H1 (cell line): ENCODE results near the gene NKAIN4. TPM values are rescaled to one million over a fixed set of nuclear protein-coding genes. Genes with fewer than 3 reads are reported as not detected.

Experiments used
- CTCF ChIA-PET: fragments of 300-600 bp; sonication (Branson Sonifier 250); formaldehyde crosslinking; loops from one replicate; lab custom pipeline; 2021; ENCODE audit not compliant: partially characterized antibody; lab: Charles Lee
- POLR2A ChIA-PET: fragments of 300-600 bp; sonication (Branson Sonifier 250); formaldehyde crosslinking; loops from one replicate; lab custom pipeline; 2021; ENCODE audit warnings: inconsistent platforms; ENCODE audit not compliant: partially characterized antibody; lab: Charles Lee
- DNase-seq, 2 experiments: peaks; one replicate each; pipeline versions ENCODE4 v3.0.0 to v3.0.0-alpha.2; 2010 to 2022; ENCODE audit warnings: low spot score in 2 of 2, low read depth in 1 of 2, mixed read lengths in 1 of 2
- FAIRE-seq: peaks from 2 replicates; lab custom pipeline; 2011; peaks lifted over from hg19 to GRCh38; lab: Jason Lieb, UNC
- H2AFZ ChIP-seq: 2 replicates; pipeline ENCODE4 v1.8.1; 2012; ENCODE audit warnings: low read length, inconsistent platforms
- H2AK5ac ChIP-seq: 2 replicates; pipeline ENCODE4 v1.6.1; 2013; ENCODE audit warnings: low read depth, low read length
- H2BK120ac ChIP-seq: replicated peaks from 2 replicates; pipeline ENCODE3; 2013; ENCODE audit warnings: low read depth, low read length, inconsistent platforms
- H2BK12ac ChIP-seq: 2 replicates; pipeline ENCODE4 v1.6.1; 2013; ENCODE audit warnings: low read depth, low read length
- H2BK15ac ChIP-seq: 2 replicates; pipeline ENCODE4 v1.6.1; 2013; ENCODE audit warnings: low read length
- H2BK20ac ChIP-seq: 2 replicates; pipeline ENCODE4 v1.6.1; 2013; ENCODE audit warnings: low read length
- H2BK5ac ChIP-seq: 2 replicates; pipeline ENCODE4 v1.6.1; 2013; ENCODE audit warnings: low read depth, low read length
- H3K14ac ChIP-seq: 2 replicates; pipeline ENCODE4 v1.6.1; 2013; ENCODE audit warnings: inconsistent platforms; ENCODE audit not compliant: insufficient read length
- H3K18ac ChIP-seq: 2 replicates; pipeline ENCODE4 v1.6.1; 2013; ENCODE audit warnings: low read length; ENCODE audit errors: extremely low read depth
- H3K23ac ChIP-seq: 2 replicates; pipeline ENCODE4 v1.6.1; 2013; ENCODE audit warnings: inconsistent platforms; ENCODE audit not compliant: insufficient read length
- H3K23me2 ChIP-seq: 2 replicates; pipeline ENCODE4 v1.6.1; 2013; ENCODE audit warnings: low read depth, low read length
- H3K27ac ChIP-seq: 2 replicates; pipeline ENCODE4 v1.6.1; 2011; ENCODE audit warnings: low read depth, low read length, inconsistent platforms
- H3K27me3 ChIP-seq, 4 experiments: replicated peaks in 1 of 4; 1 replicate in 1 of 4; 2 replicates in 3 of 4; pipeline versions ENCODE4 v1.6.1 to v1.8.1; 2011 to 2013; ENCODE audit warnings: low read length in 3 of 4, mild to moderate bottlenecking in 3 of 4, inconsistent platforms in 2 of 4, mixed read lengths in 2 of 4, moderate library complexity in 1 of 4; ENCODE audit not compliant: control insufficient read depth in 3 of 4, insufficient read depth in 3 of 4; ENCODE audit errors: extremely low read depth in 1 of 4
- H3K36me3 ChIP-seq, 4 experiments: 2 replicates each; pipeline versions ENCODE4 v1.6.1 to v1.8.1; 2011 to 2013; ENCODE audit warnings: mild to moderate bottlenecking in 4 of 4, low read length in 3 of 4, moderate library complexity in 2 of 4, control low read depth in 1 of 4, inconsistent platforms in 1 of 4; ENCODE audit not compliant: insufficient read depth in 4 of 4, control insufficient read depth in 2 of 4
- H3K4ac ChIP-seq: replicated peaks from 2 replicates; pipeline ENCODE3; 2013; ENCODE audit warnings: low read length, low read depth, mixed read lengths, inconsistent platforms; ENCODE audit not compliant: insufficient read length
- H3K4me1 ChIP-seq, 4 experiments: replicated peaks in 1 of 4; 1 replicate in 1 of 4; 2 replicates in 3 of 4; pipeline versions ENCODE4 v1.6.1 to v1.8.1; 2011 to 2013; ENCODE audit warnings: low read length in 3 of 4, inconsistent platforms in 2 of 4, mixed read lengths in 1 of 4; ENCODE audit not compliant: insufficient read depth in 4 of 4, control insufficient read depth in 3 of 4
- H3K4me2 ChIP-seq, 2 experiments: 2 replicates each; pipeline versions ENCODE4 v1.6.1 to v1.8.1; 2011 to 2013; ENCODE audit warnings: low read depth in 2 of 2, low read length in 2 of 2, control low read depth in 1 of 2, inconsistent platforms in 1 of 2, mild to moderate bottlenecking in 1 of 2; ENCODE audit not compliant: insufficient read depth in 1 of 2
- H3K4me3 ChIP-seq, 4 experiments: fragments of 200-600, 300-600 bp in 1 of 4; sonication (generic), shearing (Covaris generic), sonication (Bioruptor Twin) in 1 of 4; 2 replicates each; pipeline versions ENCODE4 v1.5.1 to v1.8.1; 2011 to 2016; ENCODE audit warnings: low read length in 4 of 4, low read depth in 3 of 4, control low read depth in 2 of 4, inconsistent platforms in 2 of 4, mild to moderate bottlenecking in 2 of 4, mixed read lengths in 1 of 4, moderate library complexity in 1 of 4; ENCODE audit not compliant: insufficient read depth in 2 of 4; ENCODE audit errors: extremely low read depth in 1 of 4
- H3K56ac ChIP-seq: replicated peaks from 2 replicates; pipeline ENCODE3; 2013; ENCODE audit warnings: low read depth, mild to moderate bottlenecking, mixed read lengths, low read length, inconsistent platforms; ENCODE audit not compliant: insufficient read length
- H3K79me1 ChIP-seq: 2 replicates; pipeline ENCODE4 v1.6.1; 2013; ENCODE audit warnings: low read depth, low read length, control low read depth
- H3K79me2 ChIP-seq, 2 experiments: 2 replicates each; pipeline versions ENCODE4 v1.6.1 to v1.8.1; 2012 to 2013; ENCODE audit warnings: low read length in 2 of 2, mild to moderate bottlenecking in 2 of 2, inconsistent platforms in 1 of 2; ENCODE audit not compliant: insufficient read depth in 2 of 2, control insufficient read depth in 1 of 2
- H3K9ac ChIP-seq, 4 experiments: replicated peaks in 1 of 4; 1 replicate in 1 of 4; 2 replicates in 3 of 4; pipeline versions ENCODE4 v1.6.1 to v1.8.1; 2011 to 2013; ENCODE audit warnings: low read depth in 3 of 4, low read length in 3 of 4, control low read depth in 2 of 4, mild to moderate bottlenecking in 2 of 4, moderate library complexity in 2 of 4, inconsistent platforms in 1 of 4; ENCODE audit errors: extremely low read depth in 1 of 4
- H3K9me3 ChIP-seq, 2 experiments: 2 replicates each; pipeline versions ENCODE4 v1.6.1 to v1.8.1; 2012 to 2013; ENCODE audit warnings: mild to moderate bottlenecking in 2 of 2, moderate library complexity in 2 of 2, control low read depth in 1 of 2, inconsistent platforms in 1 of 2, low read depth in 1 of 2, low read length in 1 of 2, mixed read lengths in 1 of 2; ENCODE audit not compliant: insufficient read depth in 2 of 2
- H4K20me1 ChIP-seq, 2 experiments: replicated peaks in 1 of 2; 2 replicates each; pipeline versions ENCODE3 to v1.8.1; 2011 to 2013; ENCODE audit warnings: inconsistent platforms in 2 of 2, low read length in 2 of 2, mild to moderate bottlenecking in 1 of 2; ENCODE audit not compliant: insufficient read depth in 2 of 2, control insufficient read depth in 1 of 2
- H4K5ac ChIP-seq: 2 replicates; pipeline ENCODE4 v1.6.1; 2013; ENCODE audit warnings: low read length, low read depth, mixed read lengths, inconsistent platforms; ENCODE audit not compliant: insufficient read length
- H4K8ac ChIP-seq: 2 replicates; pipeline ENCODE4 v1.8.0; 2013; ENCODE audit warnings: mild to moderate bottlenecking, moderate library complexity, low read length, inconsistent platforms; ENCODE audit not compliant: insufficient read depth; ENCODE audit errors: extremely low read depth
- H4K91ac ChIP-seq: replicated peaks from 2 replicates; pipeline ENCODE3; 2013; ENCODE audit warnings: low read length, mixed read lengths, inconsistent platforms; ENCODE audit not compliant: insufficient read length
- RXRA ChIP-seq: IDR thresholded peaks from 2 replicates; pipeline ENCODE4 v1.6.1; 2011; ENCODE audit warnings: low read depth, mild to moderate bottlenecking, low read length, moderate library complexity; ENCODE audit not compliant: insufficient read depth
- WGBS, 2 experiments: shearing (Covaris generic) in 1 of 2; methylation state at CpG; one replicate each; pipeline versions ENCODE4 v1.1.6 to v1.1.7; 2013 to 2015; ENCODE audit warnings: low lambda C conversion rate in 2 of 2, mixed read lengths in 2 of 2, inconsistent platforms in 1 of 2, low coverage in 1 of 2, missing lambda C conversion rate in 1 of 2; ENCODE audit not compliant: insufficient replicate concordance in 2 of 2, insufficient coverage in 1 of 2, insufficient read length in 1 of 2; ENCODE audit errors: extremely low coverage in 1 of 2, missing lambda C conversion rate in 1 of 2; 5-methylcytosine and 5-hydroxymethylcytosine counted together
- polyA plus RNA-seq, 7 experiments: library from polyadenylated mRNA; depleted of rRNA in 3 of 7; stranded (reverse) in 5 of 7; unstranded in 2 of 7; fragments of >200 nt in 5 of 7; fragments of 200-250 nt in 2 of 7; gene quantifications; 1 replicate in 5 of 7; 2 replicates in 1 of 7; 4 replicates in 1 of 7; pipeline versions ENCODE4 v1.2.1 to v1.2.3, GENCODE V29; 2011 to 2013; ENCODE audit warnings: missing spikeins in 2 of 7, mixed read lengths in 2 of 7
- total RNA-seq: library from RNA; stranded (reverse); fragmentation: NEBNext Ultra II Directional; extraction: Animal tissue kit (Norgen Biotek cat#: 25700); gene quantifications from 2 replicates; pipeline ENCODE4 v1.2.1, GENCODE V29; 2021

Gene NKAIN4
- total and polyA plus RNA-seq, 2 of the 8 experiments (the other 6 are each of a cell fraction or from before 2014, with no cell fraction given) = 6.9 to 17.0 TPM

DNA sequence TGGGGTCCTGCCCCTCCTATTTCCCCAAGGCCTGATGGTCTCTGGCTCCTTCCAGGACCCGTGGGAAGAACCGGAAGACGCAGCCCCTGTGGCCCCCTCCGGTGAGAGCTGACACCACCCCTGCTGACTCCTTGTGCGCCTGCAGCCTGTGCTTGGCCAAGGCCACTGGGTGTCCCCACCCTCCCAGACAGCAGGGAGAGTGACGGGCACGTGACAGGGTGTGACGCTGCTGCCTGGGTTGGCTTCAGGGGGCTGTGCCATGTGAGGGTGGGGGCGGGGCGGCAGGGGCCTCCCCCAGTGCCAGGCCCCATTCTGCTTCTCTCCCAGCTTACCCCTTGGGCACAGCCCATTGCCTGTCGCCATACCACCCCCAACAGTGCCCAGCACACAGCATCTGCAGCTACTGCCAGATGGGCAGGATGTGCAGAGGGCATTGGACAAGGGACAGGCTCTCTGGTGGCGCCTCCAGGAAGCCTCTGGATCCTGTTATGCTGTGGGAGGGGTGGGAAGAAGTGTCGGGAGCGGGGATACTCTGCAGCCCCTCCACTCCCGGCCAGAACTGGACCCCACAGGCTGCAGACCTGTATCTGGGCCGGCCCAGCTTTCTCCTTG lies 15.6 kb downstream of the NKAIN4 start:
- H2BK20ac ChIP-seq = no peak overlapping the region
- H3K14ac ChIP-seq = no peak overlapping the region
- no peak overlapping the region for H2AK5ac ChIP-seq
- peaks cover 0 to under 1% (median under 1%) of the 10 kb centered on the region in 4 experiments; a peak in 1 of 7 replicates for H3K27me3 ChIP-seq
- no peaks in the 10 kb centered on the region for H3K79me1 ChIP-seq
- WGBS, 2 experiments = 82% methylated on average over 12 of the region's 16 CpGs; no CpG with 5 or more reads in 1 of the 2 experiments
- no peaks in the 10 kb centered on the region for H3K9me3 ChIP-seq
- no peak overlapping the region for H2BK12ac ChIP-seq
- H2AFZ ChIP-seq = no peak overlapping the region
- ChIA-PET POLR2A (interaction anchor here (0.8 to 1.7 kb wide), 3 partner anchors 15 to 24 kb away, joined by 3 to 6 read pairs (median 5); partner anchors contain the start of gene NKAIN4), CTCF (interaction anchor here (0.6 to 10.9 kb wide), 7 partner anchors 9 to 143 kb away, joined by 3 to 199 read pairs (median 5); no protein-coding TSS in a partner anchor)
- H4K8ac ChIP-seq = no peak overlapping the region
- H4K20me1 ChIP-seq = no peaks in the 10 kb centered on the region
- no peak overlapping the region for H3K4me3 ChIP-seq
- H3K4ac ChIP-seq = no peak overlapping the region
- no peak overlapping the region for H3K18ac ChIP-seq
- H4K91ac ChIP-seq = no peak overlapping the region
- H3K9ac ChIP-seq = no peak overlapping the region
- H3K36me3 ChIP-seq = no peaks in the 10 kb centered on the region
- no peak overlapping the region for H2BK15ac ChIP-seq
- no peak overlapping the region for H2BK120ac ChIP-seq
- no peak overlapping the region for H3K27ac ChIP-seq
- no peak for DNase-seq
- peaks cover 0 to 17% (median 9%) of the 10 kb centered on the region in 4 experiments; a peak in 4 of 7 replicates for H3K4me1 ChIP-seq
- no peaks in the 10 kb centered on the region for H3K79me2 ChIP-seq
- FAIRE-seq = no peak
- no peak overlapping the region for H2BK5ac ChIP-seq
- H3K4me2 ChIP-seq = no peak overlapping the region
- H4K5ac ChIP-seq = no peak overlapping the region
- H3K56ac ChIP-seq = no peak overlapping the region
- H3K23me2 ChIP-seq = no peaks in the 10 kb centered on the region
- H3K23ac ChIP-seq = no peak overlapping the region
- no peak for TF ChIP-seq RXRA
